ENCODE results near the gene FFAR3.

DNA sequence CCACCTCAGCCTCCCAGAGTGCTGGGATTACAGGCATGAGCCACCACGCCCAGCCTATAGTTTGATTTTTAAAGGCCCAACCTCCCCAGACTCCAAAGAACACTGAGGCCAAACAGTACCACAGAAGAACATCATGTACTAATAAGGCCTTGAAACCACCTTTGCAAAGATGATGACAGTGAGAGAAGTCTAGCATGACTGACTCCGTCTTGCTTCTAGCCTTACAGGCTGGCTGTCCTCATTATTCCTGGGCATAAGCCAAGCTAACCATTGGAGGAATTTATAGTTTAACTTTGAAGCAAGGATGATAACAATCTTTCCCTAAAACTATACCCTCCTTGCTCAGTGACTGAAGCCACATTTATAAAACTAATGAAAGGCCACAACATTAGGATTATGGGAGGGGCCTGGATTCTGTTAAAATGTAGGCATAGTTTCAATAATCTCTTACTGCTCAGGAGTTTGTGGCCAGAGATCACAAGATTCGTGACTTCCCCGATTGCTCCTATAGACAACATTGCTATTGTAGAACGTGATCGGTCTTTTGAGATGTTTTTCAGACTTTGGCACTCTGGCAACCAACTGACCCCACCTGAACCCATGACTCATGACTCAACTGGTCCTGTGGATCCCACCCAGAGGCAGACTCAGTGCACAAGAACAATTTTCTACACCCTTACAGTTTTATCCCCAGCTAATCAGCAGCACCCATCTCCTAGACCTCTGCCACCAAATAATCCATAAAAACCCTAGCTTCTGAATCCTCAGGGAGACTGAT lies 30.2 kb downstream of the FFAR3 start:
- no peak for TF ChIP-seq POLR2A (IDR thresholded peaks at IDR 0.05)
- TF ChIP-seq, protein P1, sequence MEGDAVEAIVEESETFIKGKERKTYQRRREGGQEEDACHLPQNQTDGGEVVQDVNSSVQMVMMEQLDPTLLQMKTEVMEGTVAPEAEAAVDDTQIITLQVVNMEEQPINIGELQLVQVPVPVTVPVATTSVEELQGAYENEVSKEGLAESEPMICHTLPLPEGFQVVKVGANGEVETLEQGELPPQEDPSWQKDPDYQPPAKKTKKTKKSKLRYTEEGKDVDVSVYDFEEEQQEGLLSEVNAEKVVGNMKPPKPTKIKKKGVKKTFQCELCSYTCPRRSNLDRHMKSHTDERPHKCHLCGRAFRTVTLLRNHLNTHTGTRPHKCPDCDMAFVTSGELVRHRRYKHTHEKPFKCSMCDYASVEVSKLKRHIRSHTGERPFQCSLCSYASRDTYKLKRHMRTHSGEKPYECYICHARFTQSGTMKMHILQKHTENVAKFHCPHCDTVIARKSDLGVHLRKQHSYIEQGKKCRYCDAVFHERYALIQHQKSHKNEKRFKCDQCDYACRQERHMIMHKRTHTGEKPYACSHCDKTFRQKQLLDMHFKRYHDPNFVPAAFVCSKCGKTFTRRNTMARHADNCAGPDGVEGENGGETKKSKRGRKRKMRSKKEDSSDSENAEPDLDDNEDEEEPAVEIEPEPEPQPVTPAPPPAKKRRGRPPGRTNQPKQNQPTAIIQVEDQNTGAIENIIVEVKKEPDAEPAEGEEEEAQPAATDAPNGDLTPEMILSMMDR (IDR thresholded peaks at IDR 0.05), result no peak
- TF ChIP-seq EP300 (IDR thresholded peaks at IDR 0.05), result no peak
